B cell (primary cell): ENCODE results near the gene RNF213. TPM values are rescaled to one million over a fixed set of nuclear protein-coding genes. Genes with fewer than 3 reads are reported as not detected.

Experiments
- ATAC-seq: fragments of 200-7000 bp; cut with Tn5 transposase; one replicate; pipeline ENCODE4 v1.10.0; 2021; ENCODE audit warnings: low read depth, mild to moderate bottlenecking, moderate number of reproducible peaks, moderate library complexity
- CTCF ChIA-PET: fragments of 350-600 bp; sonication (Branson Sonifier 250); formaldehyde crosslinking; loops from one replicate; lab custom pipeline; 2021; ENCODE audit warnings: antibody characterized with exemption, inconsistent platforms; lab: Charles Lee
- POLR2A ChIA-PET: fragments of 350-600 bp; sonication (Branson Sonifier 250); formaldehyde crosslinking; loops from one replicate; lab custom pipeline; 2021; ENCODE audit warnings: antibody characterized with exemption; lab: Charles Lee
- DNase-seq: peaks from one replicate; pipeline ENCODE4 v3.0.0; 2013
- H2AFZ ChIP-seq: 2 replicates; pipeline ENCODE4 v1.6.1; 2012; ENCODE audit warnings: mild to moderate bottlenecking, low read depth, low read length; ENCODE audit not compliant: insufficient read depth, poor library complexity, severe bottlenecking
- H3K27ac ChIP-seq, 2 donors: 1 replicate in 1 of 2; 2 replicates in 1 of 2; pipeline ENCODE4 v1.5.1; 2012 to 2013; ENCODE audit warnings: low read length in 2 of 2, mild to moderate bottlenecking in 2 of 2, moderate library complexity in 1 of 2
- H3K27me3 ChIP-seq, 4 experiments: fragments of 200-600 bp in 1 of 4; sonication (generic) in 1 of 4; replicated peaks in 1 of 4; 1 replicate in 2 of 4; 2 replicates in 2 of 4; pipeline versions ENCODE4 v1.6.1 to v1.7.0; 2013 to 2016; ENCODE audit warnings: low read length in 3 of 4, mild to moderate bottlenecking in 2 of 4, mixed read lengths in 1 of 4, moderate library complexity in 1 of 4; ENCODE audit not compliant: insufficient read depth in 4 of 4, control insufficient read depth in 3 of 4; ENCODE audit errors: control extremely low read depth in 1 of 4
- H3K36me3 ChIP-seq, 2 experiments: replicated peaks in 1 of 2; 1 replicate in 1 of 2; 2 replicates in 1 of 2; pipeline versions ENCODE4 v1.6.1 to v1.7.1; 2013; ENCODE audit warnings: low read length in 1 of 2; ENCODE audit not compliant: insufficient read depth in 2 of 2, control insufficient read depth in 1 of 2; ENCODE audit errors: control extremely low read depth in 1 of 2, extremely low read depth in 1 of 2
- H3K4me1 ChIP-seq, 2 donors: fragments of 200-600 bp in 1 of 2; sonication (generic) in 1 of 2; 1 replicate in 1 of 2; 2 replicates in 1 of 2; pipeline versions ENCODE4 v1.5.1 to v1.6.1; 2013 to 2017; ENCODE audit warnings: low read length in 2 of 2; ENCODE audit not compliant: control insufficient read depth in 2 of 2, insufficient read depth in 2 of 2
- H3K4me2 ChIP-seq: replicated peaks from 2 replicates; pipeline ENCODE3; 2012; ENCODE audit warnings: mild to moderate bottlenecking, low read depth, low read length; ENCODE audit not compliant: poor library complexity, severe bottlenecking
- H3K4me3 ChIP-seq, 5 experiments: fragments of 200-600 bp in 1 of 5; sonication (generic) in 1 of 5; 1 replicate in 3 of 5; 2 replicates in 2 of 5; pipeline versions ENCODE4 v1.5.1 to v1.7.0; 2011 to 2016; ENCODE audit warnings: low read length in 4 of 5, mild to moderate bottlenecking in 4 of 5, low read depth in 2 of 5, control low read depth in 1 of 5, moderate library complexity in 1 of 5; ENCODE audit not compliant: insufficient read depth in 1 of 5; ENCODE audit errors: control extremely low read depth in 1 of 5, extremely low read depth in 1 of 5
- H3K79me2 ChIP-seq: fragments of 200-600 bp; sonication (generic); one replicate; pipeline ENCODE4 v1.6.0; 2016; ENCODE audit warnings: low read length; ENCODE audit not compliant: control insufficient read depth, insufficient read depth
- H3K9ac ChIP-seq: fragments of 200-600 bp; sonication (generic); 2 replicates; pipeline ENCODE4 v1.6.1; 2017; ENCODE audit warnings: mild to moderate bottlenecking, low read length, moderate library complexity
- H3K9me3 ChIP-seq, 3 donors: one replicate each; pipeline versions ENCODE4 v1.6.1 to v1.7.1; 2013; ENCODE audit warnings: low read length in 2 of 3; ENCODE audit not compliant: control insufficient read depth in 2 of 3, insufficient read depth in 1 of 3; ENCODE audit errors: control extremely low read depth in 1 of 3
- H4K20me1 ChIP-seq: 2 replicates; pipeline ENCODE4 v1.6.0; 2012; ENCODE audit warnings: mild to moderate bottlenecking, low read length; ENCODE audit not compliant: insufficient read depth, control insufficient read depth, poor library complexity, severe bottlenecking
- H3K27ac Mint-ChIP-seq: one replicate; pipeline ENCODE4 v1.8.0; 2021; ENCODE audit warnings: mixed read lengths
- H3K27me3 Mint-ChIP-seq: one replicate; pipeline ENCODE4 v1.8.0; 2021; ENCODE audit warnings: mixed read lengths
- H3K4me1 Mint-ChIP-seq: one replicate; pipeline ENCODE4 v1.8.0; 2021; ENCODE audit warnings: mixed read lengths
- H3K4me3 Mint-ChIP-seq: one replicate; pipeline ENCODE4 v1.8.0; 2021; ENCODE audit warnings: mixed read lengths
- H3K9me3 Mint-ChIP-seq: one replicate; pipeline ENCODE4 v1.8.0; 2022; ENCODE audit warnings: mixed read lengths; ENCODE audit not compliant: insufficient read depth
- EZH2 ChIP-seq: IDR thresholded peaks from 2 replicates; pipeline ENCODE4 v1.6.1; 2012; ENCODE audit warnings: borderline replicate concordance, low read depth, mild to moderate bottlenecking, moderate library complexity, low read length; ENCODE audit not compliant: insufficient read depth, poor library complexity, severe bottlenecking
- WGBS: methylation state at CpG from one replicate; pipeline ENCODE4 v1.1.5; 2013; ENCODE audit warnings: missing lambda C conversion rate; ENCODE audit not compliant: insufficient coverage; 5-methylcytosine and 5-hydroxymethylcytosine counted together
- intact Hi-C: fragments of 100-400 bp; cut with micrococcal nuclease; formaldehyde crosslinking; loops from one replicate; pipeline ENCODE4 v1.10.0; 2022
- polyA plus RNA-seq: library from polyadenylated mRNA; depleted of rRNA; stranded (reverse); fragments of >200 nt; gene quantifications from 2 replicates; pipeline ENCODE4 v1.2.3, GENCODE V29; 2012
- total RNA-seq, 2 donors: library from RNA; stranded (reverse); fragments of 120-200 nt in 1 of 2; gene quantifications; 1 replicate in 1 of 2; 2 replicates in 1 of 2; pipeline versions ENCODE4 v1.2.3 to v1.2.4, GENCODE V29; 2013 to 2022
- TF ChIP-seq, protein P1 (sequence below): fragments of 200-600 bp; IDR thresholded peaks from one replicate; pipeline ENCODE4 v1.8.0; 2022; ENCODE audit warnings: antibody characterized with exemption, mild to moderate bottlenecking

The RNF213 gene
- total and polyA plus RNA-seq, 2 donors (not counting 1 experiment from before 2014, with no cell fraction given): 121 to 287 TPM

DNA sequence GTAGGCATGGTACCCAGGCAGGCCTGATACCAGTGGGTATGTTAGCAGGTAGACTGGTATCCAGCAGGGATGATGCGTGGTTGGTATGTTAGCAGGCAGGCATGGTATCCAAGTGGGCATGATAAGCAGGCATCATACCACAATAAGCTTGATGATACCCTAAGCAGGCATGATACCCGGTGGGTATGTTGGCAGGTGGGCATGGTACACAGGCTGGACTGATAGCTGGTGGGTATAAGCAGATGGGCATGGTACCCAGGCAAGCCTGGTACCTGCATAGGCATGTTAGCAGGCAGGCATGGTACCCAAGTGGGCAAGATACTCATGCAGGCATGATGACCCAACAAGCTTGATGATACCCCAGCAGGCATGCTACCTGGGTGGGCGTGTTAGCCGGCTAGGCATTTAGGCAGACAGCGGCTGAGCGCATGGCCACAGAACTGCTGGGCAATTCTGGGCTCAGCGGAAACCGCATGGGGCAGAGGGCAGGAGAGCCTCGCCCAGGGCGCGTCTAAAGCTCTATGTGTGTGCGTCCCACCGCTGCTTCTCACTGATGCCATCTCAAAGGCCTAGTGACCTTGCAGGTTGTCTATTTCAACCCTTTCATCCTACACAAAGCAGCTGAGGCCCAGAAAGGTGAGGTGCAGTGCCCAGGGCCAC is 42.8 kb upstream of the RNF213 start:
- Histone ChIP-seq H4K20me1 (peaks cover 23% of the 10 kb centered on the region), H3K9me3 (peaks cover 0 to 2% (median 0%) of the 10 kb centered on the region in 3 donors), H3K9ac (no peak overlapping the region), H3K4me1 (peaks cover 14 to 39% of the 10 kb centered on the region in 2 donors), H2AFZ (no peak overlapping the region), H3K4me3 (no peak overlapping the region), H3K79me2 (peaks cover 23% of the 10 kb centered on the region), H3K27ac (no peak overlapping the region), H3K27me3 (no peaks in the 10 kb centered on the region), H3K36me3 (peaks cover 0 to 21% of the 10 kb centered on the region in 2 experiments), H3K4me2 (peak overlapping the region; percentile 99)
- no peak for ATAC-seq
- H3K4me3 Mint-ChIP-seq: peak overlapping the region; percentile 35
- TF ChIP-seq, protein P1, sequence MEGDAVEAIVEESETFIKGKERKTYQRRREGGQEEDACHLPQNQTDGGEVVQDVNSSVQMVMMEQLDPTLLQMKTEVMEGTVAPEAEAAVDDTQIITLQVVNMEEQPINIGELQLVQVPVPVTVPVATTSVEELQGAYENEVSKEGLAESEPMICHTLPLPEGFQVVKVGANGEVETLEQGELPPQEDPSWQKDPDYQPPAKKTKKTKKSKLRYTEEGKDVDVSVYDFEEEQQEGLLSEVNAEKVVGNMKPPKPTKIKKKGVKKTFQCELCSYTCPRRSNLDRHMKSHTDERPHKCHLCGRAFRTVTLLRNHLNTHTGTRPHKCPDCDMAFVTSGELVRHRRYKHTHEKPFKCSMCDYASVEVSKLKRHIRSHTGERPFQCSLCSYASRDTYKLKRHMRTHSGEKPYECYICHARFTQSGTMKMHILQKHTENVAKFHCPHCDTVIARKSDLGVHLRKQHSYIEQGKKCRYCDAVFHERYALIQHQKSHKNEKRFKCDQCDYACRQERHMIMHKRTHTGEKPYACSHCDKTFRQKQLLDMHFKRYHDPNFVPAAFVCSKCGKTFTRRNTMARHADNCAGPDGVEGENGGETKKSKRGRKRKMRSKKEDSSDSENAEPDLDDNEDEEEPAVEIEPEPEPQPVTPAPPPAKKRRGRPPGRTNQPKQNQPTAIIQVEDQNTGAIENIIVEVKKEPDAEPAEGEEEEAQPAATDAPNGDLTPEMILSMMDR: no peak
- no peak for TF ChIP-seq EZH2
- H3K27ac Mint-ChIP-seq: no peak overlapping the region
- ChIA-PET CTCF (interaction anchor here (1.2 kb wide), 1 partner anchor 22 kb away, joined by 6 read pairs; no protein-coding TSS in a partner anchor), POLR2A (no interaction called here)
- peaks cover 24% of the 10 kb centered on the region for H3K4me1 Mint-ChIP-seq
- DNase-seq: no peak
- no peaks in the 10 kb centered on the region for H3K9me3 Mint-ChIP-seq
- H3K27me3 Mint-ChIP-seq: no peaks in the 10 kb centered on the region
- intact Hi-C loops: no loop called here
- 97% methylated on average over 13 of the region's 13 CpGs for WGBS

DNA sequence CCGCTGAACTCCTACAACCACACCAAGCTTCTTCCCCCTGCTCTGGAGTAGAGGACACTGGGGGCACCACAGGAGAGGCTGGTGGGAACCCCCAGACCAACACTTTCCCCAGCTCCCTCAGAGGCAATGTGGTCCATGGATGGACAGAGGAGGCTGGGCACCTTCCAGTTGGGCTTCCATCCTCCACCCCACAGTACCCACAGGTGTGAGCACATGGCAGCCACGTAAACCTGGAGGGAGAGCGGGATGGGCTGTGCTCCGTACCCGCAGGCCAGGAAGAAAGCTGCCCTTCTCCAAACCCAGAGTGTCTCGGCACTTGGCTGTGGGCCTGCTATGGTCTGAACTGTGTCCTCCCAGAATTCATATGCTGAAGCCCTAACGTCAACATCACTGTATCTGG is 42.3 kb upstream of the RNF213 start:
- peaks cover 23% of the 10 kb centered on the region for H3K79me2 ChIP-seq
- H3K4me2 ChIP-seq: peak overlapping the region; percentile 99
- no peaks in the 10 kb centered on the region for H3K27me3 ChIP-seq
- H3K4me3 Mint-ChIP-seq: peak overlapping the region; percentile 63
- ChIA-PET CTCF (interaction anchor here (0.7 to 1.2 kb wide), 2 partner anchors 22 to 46 kb away, joined by 3 to 6 read pairs; no protein-coding TSS in a partner anchor), POLR2A (no interaction called here)
- no peak for ATAC-seq
- H3K27me3 Mint-ChIP-seq: no peaks in the 10 kb centered on the region
- H3K9me3 ChIP-seq: peaks cover 0 to 2% (median 0%) of the 10 kb centered on the region in 3 donors
- no peak overlapping the region for H2AFZ ChIP-seq
- no peak overlapping the region for H3K27ac Mint-ChIP-seq
- no peak overlapping the region for H3K9ac ChIP-seq
- H3K9me3 Mint-ChIP-seq: no peaks in the 10 kb centered on the region
- no peak for DNase-seq
- intact Hi-C loops: no loop called here
- H3K4me1 ChIP-seq: peaks cover 11 to 33% of the 10 kb centered on the region in 2 donors
- TF ChIP-seq, protein P1: no peak
- TF ChIP-seq EZH2: no peak
- WGBS: 80% methylated on average over 3 of the region's 7 CpGs
- no peak overlapping the region for H3K27ac ChIP-seq
- H3K36me3 ChIP-seq: peaks cover 0 to 17% of the 10 kb centered on the region in 2 experiments
- no peak overlapping the region for H3K4me3 ChIP-seq
- H4K20me1 ChIP-seq: peaks cover 23% of the 10 kb centered on the region
- peaks cover 22% of the 10 kb centered on the region for H3K4me1 Mint-ChIP-seq
